RWPE1 (cell line): Measurements from ENCODE around the gene RSPO4.

Source experiments
- CTCF ChIA-PET: fragments of 350-600 bp; sonication (Branson Sonifier 250); formaldehyde crosslinking; extraction: SDS; loops from one replicate; lab custom pipeline; 2021; lab: Yijun Ruan, JAX
- POLR2A ChIA-PET: fragments of 400-600 bp; formaldehyde crosslinking; extraction: SDS; loops from one replicate; lab custom pipeline; 2020; ENCODE audit warnings: antibody characterized with exemption; ENCODE audit not compliant: low non-redundant PET; lab: Yijun Ruan, JAX
- DNase-seq: peaks from one replicate; pipeline ENCODE4 v3.0.0; 2012; ENCODE audit warnings: low spot score
- H3K27ac ChIP-seq: fragments of 450-650 bp; 2 replicates; pipeline ENCODE4 v1.5.1; 2017
- TF ChIP-seq, protein P1 (sequence below): fragments of 450-650 bp; conservative IDR thresholded peaks from 2 replicates; pipeline ENCODE4 v1.5.1; 2017; ENCODE audit warnings: low read depth, mild to moderate bottlenecking

Gene RSPO4

DNA sequence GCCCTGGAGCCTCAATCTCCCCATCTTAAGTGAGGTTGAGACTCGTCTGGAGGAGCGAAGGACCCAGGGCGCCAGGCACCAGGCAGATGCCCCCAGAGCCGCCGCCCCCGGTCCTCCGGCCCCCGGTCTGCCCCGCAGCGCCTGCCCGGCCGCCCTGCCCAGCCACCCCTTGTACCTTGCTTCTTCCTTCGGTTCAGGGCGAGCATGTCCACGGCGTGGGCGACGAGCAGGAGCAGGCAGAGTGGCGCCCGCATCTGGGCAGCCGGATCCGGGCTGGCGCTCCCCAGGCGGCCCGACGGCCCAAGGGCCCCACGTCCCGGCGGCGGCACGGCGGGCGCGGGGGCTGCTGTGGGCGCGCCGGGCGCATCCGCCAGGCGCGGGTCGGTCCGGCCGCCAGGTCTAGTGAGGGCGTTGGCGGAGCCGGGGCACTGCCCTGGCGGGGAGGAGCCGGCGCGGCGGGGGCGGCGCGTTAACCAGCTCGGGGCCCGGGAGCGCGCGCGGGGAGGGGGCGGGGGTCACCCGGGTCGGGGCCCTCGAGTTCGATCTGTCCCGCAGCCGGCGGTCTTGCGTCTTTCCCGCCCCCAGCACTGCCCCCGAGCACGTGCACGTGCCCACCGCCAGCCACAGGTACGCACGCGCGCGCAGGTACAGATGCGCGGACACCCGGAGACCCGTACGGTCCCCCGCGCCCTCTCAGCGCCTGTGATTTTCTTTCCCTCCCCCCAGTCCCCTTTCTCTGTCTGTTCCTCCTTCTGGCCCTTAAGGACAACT, at the start of gene RSPO4:
TSS of gene RSPO4 (minus strand) at position 401 of the 771 bp plus-strand sequence. CDS start at position 254, 147 bp downstream.
- ChIA-PET POLR2A (no interaction called here), CTCF (no interaction called here)
- H3K27ac ChIP-seq: no peak within 1 kb of the TSS
- DNase-seq: peak; percentile 46
- TF ChIP-seq, protein P1, sequence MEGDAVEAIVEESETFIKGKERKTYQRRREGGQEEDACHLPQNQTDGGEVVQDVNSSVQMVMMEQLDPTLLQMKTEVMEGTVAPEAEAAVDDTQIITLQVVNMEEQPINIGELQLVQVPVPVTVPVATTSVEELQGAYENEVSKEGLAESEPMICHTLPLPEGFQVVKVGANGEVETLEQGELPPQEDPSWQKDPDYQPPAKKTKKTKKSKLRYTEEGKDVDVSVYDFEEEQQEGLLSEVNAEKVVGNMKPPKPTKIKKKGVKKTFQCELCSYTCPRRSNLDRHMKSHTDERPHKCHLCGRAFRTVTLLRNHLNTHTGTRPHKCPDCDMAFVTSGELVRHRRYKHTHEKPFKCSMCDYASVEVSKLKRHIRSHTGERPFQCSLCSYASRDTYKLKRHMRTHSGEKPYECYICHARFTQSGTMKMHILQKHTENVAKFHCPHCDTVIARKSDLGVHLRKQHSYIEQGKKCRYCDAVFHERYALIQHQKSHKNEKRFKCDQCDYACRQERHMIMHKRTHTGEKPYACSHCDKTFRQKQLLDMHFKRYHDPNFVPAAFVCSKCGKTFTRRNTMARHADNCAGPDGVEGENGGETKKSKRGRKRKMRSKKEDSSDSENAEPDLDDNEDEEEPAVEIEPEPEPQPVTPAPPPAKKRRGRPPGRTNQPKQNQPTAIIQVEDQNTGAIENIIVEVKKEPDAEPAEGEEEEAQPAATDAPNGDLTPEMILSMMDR: no peak

DNA sequence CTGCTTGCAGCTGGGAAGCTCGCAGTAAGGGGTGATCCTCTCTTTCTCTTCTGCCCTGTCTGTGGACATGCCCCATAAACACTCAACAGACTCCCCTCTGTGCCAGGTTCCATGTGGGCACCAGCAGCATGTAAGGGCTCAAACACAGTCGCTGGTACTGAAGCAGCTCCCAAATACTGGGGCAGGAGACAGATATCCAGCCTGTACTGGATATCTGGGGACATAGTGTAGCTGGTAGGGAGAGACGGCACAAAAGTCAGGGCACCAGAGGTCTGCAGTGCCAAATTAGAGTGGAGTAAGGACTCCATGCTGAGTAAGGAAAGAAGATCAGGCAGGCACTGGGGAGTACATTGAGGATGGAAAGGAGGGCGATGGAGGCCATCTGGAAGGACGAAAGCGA, 48.3 kb upstream of the RSPO4 start:
- POLR2A ChIA-PET: no interaction called here
- no peak overlapping the region for H3K27ac ChIP-seq
- CTCF ChIA-PET: interaction anchor here (0.5 to 0.7 kb wide), 2 partner anchors 105 to 449 kb away, joined by 3 to 5 read pairs; no protein-coding TSS in a partner anchor
- TF ChIP-seq, protein P1: no peak
- DNase-seq: no peak

DNA sequence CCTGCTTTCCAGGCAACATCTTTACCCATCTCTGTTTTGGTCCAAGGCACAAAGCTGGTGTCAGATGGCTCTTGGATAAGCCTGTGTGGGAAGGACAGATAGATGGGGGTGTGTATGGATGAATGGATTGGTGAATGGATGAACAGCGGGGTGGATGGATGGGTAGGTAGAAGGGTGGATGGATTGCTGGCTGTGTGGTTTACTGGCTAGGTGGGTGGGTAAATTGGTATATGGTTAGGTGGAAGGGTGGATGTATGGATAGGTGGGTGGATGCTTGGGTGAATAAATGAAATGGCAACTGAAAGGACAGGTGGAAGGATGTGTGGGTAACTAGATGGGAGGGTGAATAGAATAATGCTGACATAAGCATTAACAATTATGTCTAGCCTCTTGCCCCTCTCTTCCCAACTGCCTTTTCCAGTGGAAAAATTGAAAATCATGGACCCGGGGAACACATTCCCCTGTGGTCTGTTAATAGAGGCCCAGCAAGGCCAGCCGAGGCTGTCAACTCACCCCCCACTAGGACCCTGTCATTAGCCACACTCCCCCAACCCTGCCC, 43.8 kb upstream of the RSPO4 start:
- TF ChIP-seq, protein P1: no peak
- POLR2A ChIA-PET: no interaction called here
- CTCF ChIA-PET: no interaction called here

DNA sequence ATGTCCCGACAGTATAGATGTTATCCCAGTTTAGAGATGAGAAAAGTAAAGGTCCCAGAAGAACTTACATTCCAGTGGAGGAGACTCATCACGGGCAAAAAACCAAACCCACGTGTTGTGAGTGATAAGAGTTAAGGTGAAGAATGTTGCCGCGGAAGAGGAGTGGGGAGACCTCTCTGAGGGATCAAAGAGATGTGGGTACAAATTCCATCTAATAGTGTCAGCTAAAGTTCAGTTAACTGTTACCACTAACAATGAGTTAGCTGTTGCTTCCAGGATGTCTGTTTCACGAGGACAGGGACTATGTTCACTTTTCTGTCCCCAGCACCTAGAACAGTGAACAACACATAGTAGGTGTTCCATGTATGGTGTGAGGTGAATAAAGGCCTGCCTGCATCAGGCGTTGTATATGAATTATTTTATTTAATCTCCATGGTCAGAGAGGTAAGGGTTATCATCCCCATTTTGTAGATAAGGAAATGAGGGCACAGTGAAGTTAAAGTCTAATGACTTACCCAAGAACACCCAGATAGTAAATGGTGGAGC, 39.8 kb upstream of the RSPO4 start:
- TF ChIP-seq, protein P1: no peak
- DNase-seq: no peak
- no peak overlapping the region for H3K27ac ChIP-seq
- POLR2A ChIA-PET: no interaction called here
- CTCF ChIA-PET: no interaction called here

More for the DNA sequence above, 43.8 kb upstream of the RSPO4 start:
- no peak overlapping the region for H3K27ac ChIP-seq
- DNase-seq: no peak

DNA sequence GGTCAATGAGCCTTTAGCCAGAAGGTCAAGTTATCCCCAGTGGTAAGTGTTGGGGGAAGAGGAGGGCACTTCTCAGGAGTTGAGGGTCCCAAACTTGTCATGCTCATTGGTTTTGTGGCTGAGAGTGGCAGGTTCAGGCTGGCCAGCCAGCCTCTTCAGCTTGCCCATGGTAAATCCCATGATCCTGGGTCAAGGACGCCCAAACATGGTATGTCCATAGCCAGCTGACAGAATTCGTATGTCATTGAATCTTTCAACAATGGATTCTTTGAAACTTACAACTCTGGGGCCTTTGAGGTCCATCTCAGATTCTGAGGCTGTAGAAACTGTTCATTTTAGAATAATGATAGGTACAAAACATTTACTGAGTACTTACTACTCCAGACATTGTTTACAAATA, 36.1 kb upstream of the RSPO4 start:
- H3K27ac ChIP-seq: no peak overlapping the region
- no peak for DNase-seq
- CTCF ChIA-PET: interaction anchor here (0.6 kb wide), 1 partner anchor 1142 kb away, joined by 3 read pairs; no protein-coding TSS in a partner anchor
- TF ChIP-seq, protein P1: no peak
- POLR2A ChIA-PET: no interaction called here

DNA sequence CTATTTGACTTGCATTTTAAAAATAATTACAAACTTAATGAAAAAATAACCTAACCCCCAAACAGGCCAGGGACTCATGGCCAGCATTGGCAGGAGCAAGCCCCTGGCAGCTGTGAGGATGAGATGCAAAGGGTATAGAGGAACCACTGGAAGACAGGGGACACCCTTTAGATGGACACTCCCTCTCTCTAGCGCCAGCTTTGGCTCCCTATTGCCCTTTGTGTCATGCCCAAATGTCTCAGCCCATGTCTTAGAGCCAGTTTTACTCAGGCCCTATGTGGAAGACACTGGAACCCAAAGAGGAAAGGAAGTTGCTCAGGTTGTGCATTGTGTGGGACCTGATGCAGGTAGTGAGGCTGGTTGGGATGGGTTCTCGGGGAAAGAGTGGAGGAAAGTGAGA, 34.9 kb upstream of the RSPO4 start:
- H3K27ac ChIP-seq: no peak overlapping the region
- ChIA-PET POLR2A (no interaction called here), CTCF (no interaction called here)

More for the DNA sequence above, 34.9 kb upstream of the RSPO4 start:
- DNase-seq: no peak
- TF ChIP-seq, protein P1: no peak
